Erythroblast (primary cell): ENCODE data around the gene SLCO2A1.

ENCODE experiments used
- DNase-seq, 2 experiments: peaks; one replicate each; lab custom pipeline; 2025; lab: John Stamatoyannopoulos, UW
- GATA1 ChIP-seq: IDR thresholded peaks from 2 replicates; pipeline ENCODE4 v1.6.1; 2011; ENCODE audit warnings: low read depth, mild to moderate bottlenecking, control low read depth, low read length, moderate library complexity
- POLR2A ChIP-seq: IDR thresholded peaks from 2 replicates; pipeline ENCODE4 v1.6.1; 2011; ENCODE audit warnings: mild to moderate bottlenecking, low read length

The SLCO2A1 gene

GRCh38 chr3:133896002-133896761 lies 133.5 kb downstream of the SLCO2A1 start:
- DNase-seq = peak; percentile 45 to 56
- no peak for TF ChIP-seq GATA1
- no peak for TF ChIP-seq POLR2A

GRCh38 chr3:133895208-133896001 lies 134.3 kb downstream of the SLCO2A1 start, which contains the start of gene RAB6B:
Gene RAB6B (minus strand): TSS chr3:133895882. CDS start chr3:133895466, 416 bp downstream.
- TF ChIP-seq POLR2A = peak; percentile 68
- TF ChIP-seq GATA1 = no peak
- peak; percentile 75 to 85 for DNase-seq

- TF ChIP-seq GATA1 = no peak
- TF ChIP-seq POLR2A = peak; percentile 26
- peak; percentile 29 to 58 for DNase-seq
Measured at GRCh38 chr3:133894353-133895207, 135.1 kb downstream of the SLCO2A1 start.

- DNase-seq = peak in 1 of 2 experiments; percentile 35
- no peak for TF ChIP-seq GATA1
- TF ChIP-seq POLR2A = no peak
Measured at GRCh38 chr3:133893683-133894352, 135.9 kb downstream of the SLCO2A1 start.

GRCh38 chr3:133892541-133893231 lies 137.0 kb downstream of the SLCO2A1 start:
- TF ChIP-seq POLR2A = peak; percentile 98
- TF ChIP-seq GATA1 = peak; percentile 86
- peak; percentile 92 to 94 for DNase-seq

- DNase-seq = no peak
- no peak for TF ChIP-seq GATA1
- no peak for TF ChIP-seq POLR2A
Measured at GRCh38 chr3:133891662-133892378, 137.9 kb downstream of the SLCO2A1 start.

GRCh38 chr3:133890972-133891644 lies 138.6 kb downstream of the SLCO2A1 start:
- no peak for DNase-seq

GRCh38 chr3:133890037-133890436 lies 139.7 kb downstream of the SLCO2A1 start:
- TF ChIP-seq GATA1 (no peak), POLR2A (no peak)
- DNase-seq = no peak

More at GRCh38 chr3:133890972-133891644, 138.6 kb downstream of the SLCO2A1 start:
- no peak for TF ChIP-seq GATA1

- TF ChIP-seq GATA1 (no peak), POLR2A (no peak)
- DNase-seq = no peak
Measured at GRCh38 chr3:133888726-133889340, 140.9 kb downstream of the SLCO2A1 start.

GRCh38 chr3:133887803-133888703 lies 141.7 kb downstream of the SLCO2A1 start:
- TF ChIP-seq POLR2A (no peak), GATA1 (no peak)
- no peak for DNase-seq
